Measurements from ENCODE around the gene ARID2.

The ARID2 gene

DNA sequence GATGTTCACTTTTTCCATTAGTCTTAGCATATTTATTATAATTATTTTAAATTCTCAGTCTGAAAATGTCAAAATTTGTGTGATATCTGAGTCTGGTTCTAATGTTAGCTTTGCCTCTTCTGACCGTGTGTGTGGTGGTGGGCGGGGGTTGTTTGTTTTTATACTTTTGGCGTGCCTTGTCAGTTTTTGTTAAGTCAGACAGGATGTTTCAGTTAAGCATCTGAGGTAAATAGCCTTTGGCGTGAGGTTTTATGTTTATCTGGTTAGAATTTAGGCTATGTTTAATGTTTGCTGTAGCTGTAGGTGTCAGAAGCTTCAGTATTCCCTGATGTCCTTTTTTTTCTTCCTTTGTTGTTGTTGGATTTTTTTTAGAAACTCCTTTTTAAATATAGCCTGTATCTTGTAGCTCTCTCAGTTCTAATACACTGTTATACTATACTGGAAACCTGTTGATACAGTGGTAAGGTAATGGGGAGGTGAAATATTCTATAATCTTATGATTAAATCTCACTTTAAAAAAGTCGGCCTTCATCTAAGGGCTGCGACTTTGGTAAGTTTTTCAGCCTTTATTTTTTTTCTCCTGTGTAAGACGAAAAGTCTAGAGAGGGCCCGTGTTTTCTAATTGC lies 149.2 kb downstream of the ARID2 start:
- peak; percentile 9 to 46 for DNase-seq

DNA sequence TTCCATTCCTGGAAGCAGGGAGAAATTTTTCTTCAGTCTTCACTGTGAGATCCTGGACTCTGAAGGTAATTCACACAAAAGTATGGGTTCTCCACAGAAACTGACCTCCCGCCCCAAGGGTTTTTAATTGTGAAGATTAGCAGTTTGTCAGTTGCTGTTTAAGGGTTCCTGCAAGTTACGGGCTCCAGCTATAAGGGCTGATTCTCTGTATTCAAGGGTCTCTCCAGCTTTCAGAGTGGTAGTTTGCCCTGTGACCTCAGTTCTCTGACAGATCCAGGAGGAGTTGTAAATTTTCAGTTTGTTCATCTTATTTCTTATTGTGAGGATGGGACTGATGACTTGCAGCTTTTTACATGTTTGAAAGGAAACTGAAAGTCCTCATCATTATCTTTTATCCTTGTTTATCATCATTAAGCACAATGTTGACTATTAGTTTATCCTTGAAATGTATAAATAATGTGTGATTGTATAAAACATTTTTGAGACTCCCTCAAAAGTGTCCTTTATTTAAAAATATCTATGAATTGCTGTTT lies 149.9 kb downstream of the ARID2 start:
- no peak for DNase-seq

DNA sequence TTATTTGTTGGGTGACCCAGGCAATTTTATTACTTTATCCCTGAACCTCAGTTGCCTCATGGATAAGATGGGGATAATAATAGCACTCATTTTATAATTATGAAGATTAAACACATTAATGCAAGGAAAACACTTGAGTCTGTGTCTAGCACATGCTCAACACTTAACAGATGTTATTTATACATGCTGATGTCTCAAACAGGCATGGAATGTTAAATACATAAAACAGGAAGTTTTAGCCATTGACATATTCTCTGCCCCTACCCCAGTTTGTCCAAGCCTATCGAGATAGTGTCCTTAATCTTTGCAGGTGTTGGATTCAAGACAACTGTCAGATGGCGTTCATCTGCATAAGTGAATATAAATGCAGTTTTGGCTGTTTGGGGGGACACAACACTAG lies 151.0 kb downstream of the ARID2 start:
- no peak for DNase-seq

DNA sequence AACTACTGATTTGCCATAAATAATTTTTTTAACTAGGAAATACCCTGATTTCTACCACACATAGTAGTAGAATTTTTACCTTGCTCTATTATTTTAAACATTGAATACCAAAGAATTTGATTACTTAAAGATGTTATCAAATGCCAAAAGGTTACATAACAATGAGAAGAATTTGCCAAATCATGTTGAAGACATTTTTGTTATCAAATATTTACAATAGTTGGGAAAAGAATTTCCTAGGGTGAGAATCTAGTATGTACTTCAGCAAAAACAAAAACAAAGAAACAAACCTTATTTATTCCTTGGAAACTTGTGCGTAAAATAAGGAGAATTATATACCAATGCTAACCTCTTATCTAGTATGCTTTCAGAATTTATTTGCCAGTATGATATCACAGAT lies 153.7 kb downstream of the ARID2 start:
- no peak for DNase-seq

DNA sequence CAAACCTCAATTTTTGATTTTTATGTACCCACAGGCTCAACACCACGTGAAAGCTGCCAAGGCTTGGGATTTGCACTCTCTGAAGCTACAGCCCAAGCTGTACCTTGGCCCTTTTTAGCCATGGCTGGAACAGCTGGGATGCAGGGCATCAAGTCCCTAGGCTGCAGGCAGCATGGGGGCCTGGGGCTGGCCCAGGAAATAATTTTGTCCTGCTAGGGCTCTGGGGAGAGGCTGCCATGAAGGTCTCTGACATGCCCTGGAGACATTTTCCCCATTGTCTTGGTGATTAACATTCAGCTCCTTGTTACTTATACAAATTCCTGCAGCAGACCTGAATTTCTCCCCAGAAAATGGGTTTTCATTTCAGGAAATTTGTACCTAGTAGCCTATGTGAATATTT lies 157.2 kb downstream of the ARID2 start:
- DNase-seq: no peak

DNA sequence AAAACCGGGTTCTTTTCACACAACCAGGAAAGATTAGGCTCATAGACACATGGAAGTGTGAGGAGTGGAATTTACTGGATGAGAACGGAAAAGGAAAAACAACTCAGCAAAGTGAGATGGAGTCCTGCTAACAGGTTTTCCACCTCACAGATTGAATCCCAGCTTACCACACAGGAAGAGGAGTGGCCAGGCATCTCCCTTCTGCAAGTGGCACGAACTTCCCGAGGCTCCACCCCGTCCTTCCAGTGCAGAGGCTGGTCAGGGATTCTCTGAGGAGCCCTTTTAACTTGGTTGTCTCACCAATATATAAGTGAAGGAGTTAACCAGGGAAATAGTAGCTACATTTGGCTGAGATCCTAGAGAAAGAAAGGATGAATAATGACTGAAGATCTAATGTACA lies 158.0 kb downstream of the ARID2 start:
- no peak for DNase-seq

DNA sequence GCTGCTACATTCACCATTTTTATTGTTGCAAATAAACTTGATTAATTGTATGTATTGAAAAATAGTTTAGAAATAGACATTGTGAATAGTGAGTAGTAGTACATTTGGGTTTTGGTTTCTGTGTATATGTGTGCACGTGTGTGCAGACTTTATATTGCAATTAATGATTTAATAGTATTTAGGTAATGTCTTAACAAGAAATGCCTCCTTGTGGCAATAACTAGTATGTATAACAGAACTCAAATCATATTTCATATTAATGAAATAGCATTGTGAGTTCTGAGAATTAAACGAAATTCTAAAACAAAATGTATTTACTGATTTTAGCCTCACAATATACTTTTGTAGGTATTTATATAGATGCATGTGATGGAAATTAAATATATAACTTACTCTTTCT lies 160.8 kb downstream of the ARID2 start:
- DNase-seq: no peak

DNA sequence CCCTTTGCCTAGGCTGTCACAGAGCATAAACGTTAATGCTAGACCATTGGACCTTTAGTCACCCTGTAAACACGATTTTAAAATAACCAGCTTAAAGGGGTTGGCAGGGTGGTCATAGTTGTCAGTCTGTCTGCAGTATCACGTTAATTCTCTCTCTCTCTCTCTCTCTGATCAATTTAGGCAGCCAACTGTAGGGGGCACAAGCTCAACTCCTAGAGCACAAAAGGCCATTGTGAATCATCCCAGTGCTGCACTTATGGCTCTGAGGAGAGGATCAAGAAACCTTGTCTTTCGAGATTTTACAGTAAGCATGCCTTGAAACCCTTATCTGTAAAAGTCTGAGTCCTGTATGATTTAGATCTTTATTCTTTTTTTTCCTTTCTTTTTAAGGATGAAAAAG lies 163.7 kb downstream of the ARID2 start:
- no peak for DNase-seq

DNA sequence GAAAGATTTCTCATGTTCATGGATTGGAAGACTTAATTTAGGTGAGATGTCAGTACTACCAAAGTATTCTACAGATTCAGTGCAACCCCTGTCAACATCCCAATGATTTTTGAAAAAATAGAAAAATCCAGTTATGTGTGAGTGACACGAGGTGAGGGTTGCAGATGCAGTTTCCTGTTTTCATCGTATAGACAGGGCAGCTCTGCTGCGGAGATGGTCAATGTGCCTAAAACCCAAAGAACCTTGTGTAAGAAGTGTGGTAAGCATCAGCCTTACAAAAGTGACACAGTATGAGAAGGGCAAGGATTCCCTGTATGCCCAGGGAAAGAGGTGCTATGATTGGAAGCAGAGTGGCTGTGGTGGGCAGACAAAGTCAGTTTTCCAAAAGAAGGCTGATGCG lies 166.5 kb downstream of the ARID2 start:
- no peak for DNase-seq

DNA sequence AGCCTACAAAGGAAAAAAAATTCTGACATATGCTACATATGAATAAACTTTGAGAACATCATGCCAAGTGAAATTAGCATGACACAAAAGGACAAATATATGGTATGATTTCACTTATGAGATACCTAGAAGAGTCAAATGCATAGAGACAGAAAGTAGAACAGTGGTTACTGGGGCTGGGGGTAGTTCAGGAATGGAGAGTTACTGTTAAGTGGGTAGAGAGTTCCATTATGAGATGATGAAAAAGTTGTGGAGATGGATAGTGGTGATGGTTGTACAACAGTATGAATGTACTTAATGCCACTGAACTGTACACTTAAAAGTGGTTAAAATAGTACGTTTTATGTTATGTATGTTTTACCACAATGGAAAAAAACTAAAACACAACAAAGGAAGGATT lies 168.6 kb downstream of the ARID2 start:
- no peak for DNase-seq

DNA sequence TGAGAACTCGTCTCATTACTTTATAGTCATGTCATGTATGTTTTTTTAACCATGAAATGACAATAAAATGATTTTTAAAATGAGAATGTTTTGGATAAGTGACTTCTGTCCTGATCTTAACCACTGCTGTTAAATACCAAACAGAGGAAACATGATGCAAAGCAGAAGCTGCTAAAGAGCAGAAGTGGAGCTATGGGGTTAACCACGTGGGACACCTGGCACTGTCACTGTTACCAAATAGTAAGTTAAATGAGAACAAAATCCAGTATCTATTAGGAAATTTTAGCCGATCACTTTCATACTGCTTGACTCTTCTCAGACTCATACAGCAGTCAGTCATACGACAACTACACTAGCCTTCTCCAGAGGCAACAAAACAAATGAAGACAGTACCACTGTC lies 178.4 kb downstream of the ARID2 start:
- DNase-seq: no peak

DNA sequence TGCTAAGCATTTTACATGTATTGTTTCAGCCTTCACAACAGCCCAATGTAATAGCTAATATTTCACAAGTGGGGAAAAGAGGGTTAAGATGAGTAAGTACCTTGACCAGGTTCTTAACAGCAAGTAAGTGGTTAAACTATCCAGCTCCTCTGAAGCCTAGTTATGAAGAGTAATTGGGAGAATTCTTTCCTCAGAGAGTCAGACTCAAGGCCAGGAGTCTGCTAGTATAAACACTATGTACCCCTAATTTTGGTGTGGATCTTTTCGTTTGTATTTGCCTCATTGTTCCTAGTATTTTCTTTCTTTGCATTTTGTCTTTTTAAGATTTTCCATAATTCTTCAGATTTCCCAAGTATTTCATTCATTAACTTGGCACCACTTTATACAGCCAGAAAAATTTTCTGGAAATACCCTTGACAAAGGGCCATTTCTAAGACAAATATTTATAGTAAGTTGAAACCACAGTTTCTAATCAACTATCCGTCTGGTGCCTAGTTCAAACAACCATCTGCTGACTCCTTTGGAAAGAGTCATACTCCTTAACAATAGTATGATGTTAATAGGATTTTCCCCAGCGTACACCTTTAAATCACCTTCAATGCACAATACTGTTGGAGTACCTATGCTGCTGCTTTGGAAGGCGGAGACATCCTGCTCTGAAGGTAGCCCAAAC lies 179.7 kb downstream of the ARID2 start:
- no peak for DNase-seq

DNA sequence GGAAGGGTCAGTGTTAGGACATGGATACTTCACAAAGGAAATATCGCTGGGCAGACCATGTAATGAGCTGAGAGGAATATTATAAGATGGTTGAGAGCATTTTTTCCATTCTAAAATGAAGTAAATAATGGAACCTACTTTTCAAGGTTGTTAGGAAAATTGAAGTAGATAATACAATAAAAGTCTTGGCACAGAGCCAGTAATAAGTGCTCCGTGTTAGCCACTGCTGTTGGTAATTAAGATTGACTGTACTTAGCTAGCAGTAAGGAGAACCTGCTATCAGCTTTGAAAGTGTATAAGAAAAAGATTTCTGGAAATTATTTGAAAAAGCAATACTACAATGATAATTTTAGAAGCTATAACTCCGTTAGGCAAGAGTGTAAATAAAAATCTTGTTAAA lies 183.3 kb downstream of the ARID2 start:
- DNase-seq: no peak

DNA sequence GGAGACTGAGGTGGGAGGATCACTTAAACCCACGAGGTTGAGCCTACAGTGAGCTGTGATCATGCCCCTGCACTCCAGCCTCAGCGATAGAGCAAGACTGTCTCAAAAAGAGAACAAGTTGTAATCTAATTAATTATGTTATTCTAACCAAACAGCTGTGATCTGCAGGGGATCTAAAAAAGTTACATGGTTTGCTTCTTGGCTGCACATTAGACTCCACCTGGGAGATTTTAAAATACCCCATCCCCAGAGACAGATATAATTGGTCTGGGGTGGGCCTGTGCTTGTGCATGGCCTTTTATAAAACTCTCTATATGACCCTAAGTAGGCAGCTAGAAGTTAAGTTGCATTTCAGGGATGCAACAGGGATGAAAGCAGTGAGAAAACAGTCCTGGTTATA lies 184.1 kb downstream of the ARID2 start:
- no peak for DNase-seq

DNA sequence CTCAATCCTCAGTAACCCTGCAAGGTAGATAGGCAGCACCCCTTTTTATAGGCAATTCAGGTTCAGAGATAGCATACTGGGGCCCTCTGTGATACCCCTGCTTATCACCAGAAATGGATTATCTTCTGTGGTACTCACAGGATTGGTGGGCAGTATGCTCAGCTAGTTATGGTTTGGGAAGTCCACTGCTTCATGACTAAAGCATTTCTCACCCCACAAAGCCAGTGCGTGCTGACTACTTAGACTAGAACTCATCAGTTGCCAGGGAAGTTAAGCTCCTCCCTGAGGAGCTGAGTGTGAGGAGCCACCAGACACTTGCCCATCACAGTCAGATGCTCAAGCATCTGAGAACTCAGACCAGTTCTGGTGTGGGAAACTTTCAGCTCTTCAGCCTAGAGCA lies 184.6 kb downstream of the ARID2 start:
- no peak for DNase-seq

DNA sequence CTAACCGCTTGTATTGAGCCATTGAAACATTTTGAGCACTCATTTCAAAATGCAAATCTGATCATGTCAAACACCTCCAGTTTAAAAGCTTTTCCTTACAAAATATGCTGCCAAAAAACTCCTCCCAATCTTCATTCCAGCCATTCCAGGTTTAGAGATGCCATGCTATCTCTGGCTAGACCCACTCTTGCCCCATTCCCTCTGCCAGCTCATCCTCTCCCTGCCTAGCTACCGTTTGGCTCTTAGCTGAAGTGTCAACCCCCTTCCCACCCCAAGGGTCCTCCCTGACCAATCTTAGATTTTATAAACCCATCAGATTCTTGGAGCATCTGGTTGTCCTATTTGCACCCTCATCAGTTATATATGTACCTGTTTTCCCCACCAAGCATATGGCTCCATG lies 185.9 kb downstream of the ARID2 start:
- no peak for DNase-seq

DNA sequence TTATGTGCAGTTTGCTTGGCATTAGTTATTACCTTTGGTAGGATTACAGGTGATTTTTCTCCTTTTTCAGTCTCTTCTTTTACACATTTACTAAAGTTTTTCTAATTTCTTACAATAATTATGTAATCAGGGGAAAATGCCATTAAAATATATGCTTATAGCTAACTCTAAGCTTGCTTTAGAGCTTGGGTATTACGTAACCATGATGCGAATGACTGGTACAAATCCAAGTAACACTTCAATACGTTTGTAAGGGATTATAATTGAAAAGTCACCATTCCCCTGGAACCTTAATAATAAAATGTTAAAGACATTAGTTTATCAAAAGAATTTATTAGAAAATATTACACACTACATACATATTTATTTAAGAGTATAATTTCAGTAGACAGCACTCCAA lies 189.3 kb downstream of the ARID2 start:
- no peak for DNase-seq

DNA sequence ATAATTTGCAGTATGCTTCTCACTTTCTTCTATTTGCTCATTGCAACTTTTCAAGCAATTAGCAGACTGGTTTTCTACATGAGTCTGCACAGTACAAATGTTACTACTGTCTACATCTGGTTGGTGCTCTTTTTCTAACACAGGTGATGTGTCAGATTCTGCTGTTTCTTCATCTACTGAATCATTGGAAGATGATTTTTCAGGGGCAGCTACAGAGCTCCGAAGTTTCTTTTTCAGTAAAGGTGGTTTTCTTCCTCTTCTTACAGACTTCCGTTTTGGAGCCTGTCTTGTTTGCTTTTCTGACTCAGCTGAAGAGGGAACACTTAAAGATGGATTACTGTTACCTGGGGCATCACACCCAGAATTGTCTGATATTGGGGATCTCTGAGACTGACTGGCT lies 198.8 kb downstream of the ARID2 start:
- no peak for DNase-seq

DNA sequence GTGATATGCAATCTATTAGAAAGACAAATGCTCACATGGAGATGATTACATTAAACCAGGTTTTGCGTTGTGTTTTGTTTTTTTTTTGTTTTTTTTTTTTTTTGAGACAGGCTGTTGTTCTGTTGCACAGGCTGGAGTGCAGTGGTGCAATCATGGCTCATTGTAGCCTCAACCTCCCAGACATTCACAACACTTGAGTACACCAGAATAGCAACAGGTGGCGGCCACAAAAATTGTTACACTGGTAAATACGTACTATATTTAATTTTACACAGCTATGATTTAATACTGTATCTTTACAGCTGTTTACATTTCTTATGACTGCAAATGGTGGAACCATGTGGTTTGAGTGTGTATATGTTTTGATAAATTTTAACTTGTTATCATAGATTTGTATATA lies 200.9 kb downstream of the ARID2 start:
- no peak for DNase-seq

DNA sequence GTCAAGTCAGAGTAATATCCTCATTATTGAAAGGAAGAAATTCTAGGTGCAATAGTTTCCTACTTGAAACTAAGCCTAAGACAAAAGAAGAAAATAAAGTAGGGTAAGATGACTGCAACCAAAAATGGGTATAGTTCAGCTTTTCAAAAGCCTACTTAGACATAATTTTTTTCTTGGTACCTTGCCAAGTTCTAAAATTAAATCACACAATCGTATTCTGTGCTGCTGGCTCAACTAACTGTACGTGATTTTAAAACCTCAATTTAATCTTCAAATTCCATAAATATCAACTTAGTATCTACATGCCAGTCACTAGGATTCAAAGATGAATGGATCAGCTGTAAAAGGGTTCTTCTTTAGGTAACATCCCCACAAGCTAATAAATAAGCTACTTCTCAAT lies 204.0 kb downstream of the ARID2 start:
- no peak for DNase-seq

DNA sequence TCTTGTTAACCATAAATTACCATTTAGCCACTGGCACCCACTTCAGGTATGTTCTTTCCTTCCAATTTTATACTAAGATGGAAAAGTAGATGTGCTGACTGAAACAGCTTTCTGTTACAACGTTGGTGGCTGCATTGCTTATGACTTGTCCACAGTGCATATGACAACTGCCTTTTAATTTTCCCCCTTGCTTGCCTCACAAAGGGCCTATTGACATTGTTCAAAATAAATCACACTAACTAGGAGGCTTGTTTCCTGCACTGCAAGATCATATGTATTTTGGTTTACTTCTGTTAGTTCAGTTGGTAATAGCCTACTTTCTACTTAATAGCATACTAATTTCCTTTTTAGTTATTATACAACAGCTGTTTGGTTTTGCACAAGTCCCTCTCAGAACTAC lies 205.4 kb downstream of the ARID2 start:
- no peak for DNase-seq

DNA sequence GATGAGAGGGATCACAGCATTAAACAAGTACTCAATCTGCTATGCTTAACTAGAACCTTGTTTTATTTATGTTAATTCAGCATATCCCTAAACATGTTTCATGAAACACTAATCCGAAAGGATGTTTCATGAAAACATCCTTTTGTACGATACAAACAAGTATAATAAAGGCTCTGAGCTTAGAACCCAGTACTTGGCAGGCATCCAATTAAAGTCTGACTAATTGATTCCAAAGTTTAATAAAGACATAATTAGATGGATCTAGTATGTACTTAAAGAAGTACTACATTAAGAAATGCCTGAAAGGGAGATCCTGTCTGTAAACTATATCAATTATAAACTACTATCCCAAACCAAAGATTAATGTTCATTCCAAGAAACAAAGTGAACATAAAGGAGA lies 209.1 kb downstream of the ARID2 start:
- no peak for DNase-seq

DNA sequence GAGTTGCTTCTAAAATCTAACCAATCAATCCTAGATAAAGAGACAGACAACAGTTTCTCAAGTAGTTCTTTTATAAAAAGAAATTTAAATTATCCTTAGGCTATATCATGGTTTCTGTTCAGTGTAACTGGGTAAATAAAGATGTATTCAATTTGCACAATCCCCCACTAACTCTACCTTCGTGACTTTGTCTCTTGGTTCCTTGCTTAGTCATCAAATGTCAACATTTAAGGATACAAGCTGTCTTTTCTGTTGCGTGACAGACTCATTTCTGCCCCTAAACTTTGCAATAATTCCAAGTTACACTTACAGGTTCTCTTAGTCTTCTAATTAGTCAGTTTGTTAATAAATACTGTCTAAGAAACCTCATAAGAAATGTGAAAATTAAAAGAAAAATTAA lies 210.3 kb downstream of the ARID2 start:
- DNase-seq: no peak

DNA sequence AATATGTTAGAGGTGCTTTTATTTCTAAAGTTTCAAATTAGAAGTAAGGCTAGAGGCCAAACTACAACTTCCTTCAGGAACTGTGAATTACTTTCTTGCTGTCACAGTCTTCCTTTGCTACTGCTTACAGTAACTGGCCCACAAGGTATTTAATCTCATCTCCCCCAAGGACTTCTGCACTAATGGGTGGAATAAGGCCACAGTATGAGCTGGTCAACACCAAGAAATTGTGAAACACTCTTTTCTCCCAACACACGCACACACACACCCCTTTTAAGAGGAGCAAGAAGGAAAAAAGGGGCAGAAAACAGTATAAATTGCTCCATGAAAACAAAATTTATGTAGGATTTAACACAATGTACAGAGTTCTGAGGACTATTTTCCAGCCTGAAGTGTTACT lies 215.3 kb downstream of the ARID2 start:
- no peak for DNase-seq

DNA sequence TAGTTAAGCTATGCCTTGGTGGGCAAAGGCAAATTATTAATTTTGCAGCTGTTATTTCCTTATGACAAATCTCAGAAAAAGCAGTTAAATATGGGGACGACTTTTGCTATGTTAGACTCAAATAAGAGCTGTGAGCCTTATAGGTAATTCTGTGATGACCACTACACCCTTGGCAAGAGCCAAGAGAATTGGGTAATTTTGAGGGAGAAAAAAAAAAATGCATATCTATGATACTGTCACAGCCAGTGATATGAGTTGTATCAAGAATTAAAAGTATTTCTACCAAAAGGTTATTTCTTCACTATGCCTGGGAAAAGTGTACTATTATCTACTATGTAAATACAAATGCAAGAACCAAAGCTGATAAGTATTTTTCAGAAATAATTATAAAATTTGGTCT lies 216.9 kb downstream of the ARID2 start:
- DNase-seq: no peak

Data from CD4-positive, alpha-beta T cell treated with Interleukin-1 beta for 1 hour (primary cell).